ENCODE data around the gene TIAL1.

The TIAL1 gene

DNA sequence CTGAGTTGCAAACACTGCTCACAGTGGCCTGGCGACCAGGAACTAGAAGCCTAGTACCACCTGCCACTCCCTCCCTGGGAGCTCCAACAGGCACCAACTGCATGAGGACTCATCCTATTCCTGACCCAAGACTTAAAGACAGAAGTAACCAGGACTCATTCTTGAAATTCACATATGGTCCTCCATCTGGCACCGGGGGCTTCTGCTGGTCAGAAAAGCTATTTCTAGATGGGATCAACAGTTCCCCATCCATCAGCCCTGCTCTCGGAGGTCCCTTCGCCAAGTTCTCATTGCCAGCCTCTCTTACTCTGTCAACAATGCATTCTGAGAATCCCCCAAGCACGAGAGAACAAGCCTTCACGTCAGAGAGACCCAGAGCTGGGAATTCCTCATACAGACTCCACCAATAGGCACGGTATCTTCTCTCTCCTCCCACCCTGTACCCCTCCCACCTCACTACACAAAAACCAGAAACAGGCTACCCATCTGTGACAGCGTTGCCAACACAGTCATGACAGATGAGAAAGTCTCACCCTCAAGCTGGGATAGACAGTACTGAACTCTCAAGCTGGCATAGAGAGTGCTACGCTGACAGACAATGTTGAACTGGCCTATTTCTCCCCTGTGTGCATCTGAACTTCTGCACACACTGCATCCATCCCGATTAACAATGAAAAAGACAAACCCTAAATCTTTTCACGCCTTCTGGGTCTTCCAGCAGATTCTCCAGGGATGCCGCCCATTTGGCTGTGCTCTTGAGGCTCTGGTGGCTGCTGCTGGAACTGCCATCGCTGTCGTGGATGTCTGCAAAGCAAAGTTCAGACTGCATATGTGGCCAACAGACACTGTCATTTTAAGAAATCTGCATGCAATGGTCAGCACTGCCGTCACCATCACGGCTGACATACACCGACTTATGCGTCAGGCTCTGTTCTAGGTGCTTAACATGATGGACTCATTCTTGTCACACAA lies 69.9 kb downstream of the TIAL1 start:
- DNase-seq: no peak

GRCh38 chr10:119526149-119526548 lies 70.6 kb downstream of the TIAL1 start:
- no peak for DNase-seq

- no peak for DNase-seq
Observed at GRCh38 chr10:119525116-119525515, 71.6 kb downstream of the TIAL1 start.

DNA sequence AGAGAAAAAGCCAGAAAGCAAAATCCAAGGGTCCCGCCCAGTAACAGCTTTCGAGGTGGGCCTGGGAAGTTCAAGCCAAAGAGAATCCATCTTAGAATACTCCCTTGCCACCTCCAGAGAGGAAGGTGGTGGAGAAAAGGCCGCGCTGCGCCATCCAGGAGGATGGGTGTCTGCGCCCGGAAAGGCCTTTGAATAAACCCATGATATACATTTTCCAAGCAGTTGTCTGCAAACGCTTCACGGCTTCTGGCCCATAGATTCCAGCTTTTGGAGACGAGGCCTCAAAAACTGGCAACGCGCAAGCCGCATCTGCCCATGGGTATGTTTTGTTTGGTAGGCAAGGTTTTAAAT lies 72.1 kb downstream of the TIAL1 start:
- DNase-seq: no peak

DNA sequence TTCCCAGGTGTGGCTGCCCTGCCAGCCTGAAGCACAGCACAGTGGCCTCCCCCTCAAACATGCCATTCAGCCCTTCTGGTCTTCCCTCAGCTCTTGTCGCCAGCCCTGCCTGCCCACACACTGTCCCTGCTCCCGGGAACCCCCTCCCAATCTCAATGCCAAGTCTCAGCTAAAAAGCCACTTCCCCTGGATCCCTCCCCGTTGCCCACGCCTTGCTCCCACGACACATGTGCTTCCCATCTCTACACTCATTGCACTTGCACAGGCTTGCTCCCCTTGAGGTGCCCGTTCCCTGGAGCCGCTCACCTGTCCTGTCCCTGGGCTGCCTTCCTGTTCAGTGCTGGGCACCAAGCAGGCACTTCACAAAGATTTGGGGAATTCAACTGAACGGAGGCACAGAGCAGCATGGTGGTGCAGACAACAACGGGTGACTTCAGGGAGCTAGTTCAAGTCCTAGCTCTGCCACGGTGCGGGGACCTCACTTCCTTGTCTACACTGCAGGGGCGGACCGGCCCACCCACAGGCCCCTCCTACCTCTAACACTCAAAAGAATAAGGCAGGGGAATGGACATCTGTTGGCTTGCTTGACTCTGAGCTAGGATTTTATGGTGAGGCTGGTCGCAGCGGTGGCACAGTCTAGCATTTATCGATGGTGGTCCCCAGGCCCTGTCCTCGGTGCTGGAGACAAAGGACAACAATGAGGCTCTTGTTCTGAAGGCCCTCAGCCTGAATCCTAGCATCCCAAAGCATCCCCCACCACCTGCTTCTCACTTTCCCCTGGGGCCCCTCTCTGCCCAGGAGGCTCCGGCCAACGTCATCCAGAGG lies 72.7 kb downstream of the TIAL1 start:
- DNase-seq: no peak
